Measurements from ENCODE around the gene ZMYND10. TPM values are rescaled to one million over a fixed set of nuclear protein-coding genes. Genes with fewer than 3 reads are reported as not detected.
A peak's percentile ranks its signal among the peaks of the same experiment; 100 is the strongest.

ZMYND10 gene
- total RNA-seq, 1 donor from 2014 or later, result 32.8 TPM

GRCh38 chr3:50325497-50326181 lies 19.9 kb downstream of the ZMYND10 start:
- ATAC-seq (no peak), DNase-seq (no peak)
- peaks cover 64% of the 10 kb centered on the region for H3K4me1 ChIP-seq
- no peaks in the 10 kb centered on the region for H3K27me3 ChIP-seq (ENCODE audit: low read depth)
- TF ChIP-seq CTCF (IDR thresholded peaks at IDR 0.05), result no peak
- no peak overlapping the region for H3K4me3 ChIP-seq
- peaks cover 31% of the 10 kb centered on the region for H3K36me3 ChIP-seq
- H3K27ac ChIP-seq, result peak overlapping the region; percentile 98
- intact Hi-C loops (cut with DNase I), result no loop called here
- H3K9me3 ChIP-seq, result no peaks in the 10 kb centered on the region

- intact Hi-C loops (cut with DNase I), result no loop called here
- no peak for DNase-seq
- Histone ChIP-seq H3K27ac (peak overlapping the region; percentile 98), H3K4me1 (peaks cover 69% of the 10 kb centered on the region), H3K9me3 (no peaks in the 10 kb centered on the region), H3K4me3 (no peak overlapping the region), H3K36me3 (peaks cover 28% of the 10 kb centered on the region), H3K27me3 (ENCODE audit: low read depth) (no peaks in the 10 kb centered on the region)
- no peak for TF ChIP-seq CTCF (IDR thresholded peaks at IDR 0.05)
- ATAC-seq, result no peak
Observed at GRCh38 chr3:50325113-50325480, 20.4 kb downstream of the ZMYND10 start.

GRCh38 chr3:50324351-50325112 lies 21.0 kb downstream of the ZMYND10 start:
- H3K4me3 ChIP-seq, result peak overlapping the region; percentile 9

GRCh38 chr3:50323614-50324199 lies 21.8 kb downstream of the ZMYND10 start:
- H3K27ac ChIP-seq, result peak overlapping the region; percentile 98
- TF ChIP-seq CTCF (IDR thresholded peaks at IDR 0.05), result peak; percentile 11
- peak in 1 of 2 donors; percentile 4 for ATAC-seq
- H3K4me1 ChIP-seq, result peaks cover 81% of the 10 kb centered on the region
- peak overlapping the region; percentile 91 for H3K4me3 ChIP-seq
- intact Hi-C loops (cut with DNase I), result no loop called here
- H3K9me3 ChIP-seq, result no peaks in the 10 kb centered on the region
- DNase-seq, result peak; percentile 72
- H3K36me3 ChIP-seq, result peaks cover 31% of the 10 kb centered on the region
- H3K27me3 ChIP-seq (ENCODE audit: low read depth), result no peaks in the 10 kb centered on the region

More at GRCh38 chr3:50324351-50325112, 21.0 kb downstream of the ZMYND10 start:
- no peaks in the 10 kb centered on the region for H3K27me3 ChIP-seq (ENCODE audit: low read depth)
- peak; percentile 87 for TF ChIP-seq CTCF (IDR thresholded peaks at IDR 0.05)
- H3K27ac ChIP-seq, result peak overlapping the region; percentile 98
- peaks cover 28% of the 10 kb centered on the region for H3K36me3 ChIP-seq
- H3K9me3 ChIP-seq, result no peaks in the 10 kb centered on the region
- H3K4me1 ChIP-seq, result peaks cover 75% of the 10 kb centered on the region
- intact Hi-C loops (cut with DNase I), result no loop called here
- ATAC-seq, result peak; percentile 7 to 9
- DNase-seq, result peak; percentile 81

GRCh38 chr3:50323092-50323600 lies 22.4 kb downstream of the ZMYND10 start:
- Histone ChIP-seq H3K27ac (peak overlapping the region; percentile 98), H3K4me3 (peak overlapping the region; percentile 91), H3K4me1 (peaks cover 81% of the 10 kb centered on the region), H3K36me3 (peaks cover 37% of the 10 kb centered on the region), H3K27me3 (ENCODE audit: low read depth) (no peaks in the 10 kb centered on the region), H3K9me3 (no peaks in the 10 kb centered on the region)
- intact Hi-C loops (cut with DNase I), result no loop called here
- ATAC-seq (peak in 1 of 2 donors; percentile 0), DNase-seq (no peak)
- no peak for TF ChIP-seq CTCF (IDR thresholded peaks at IDR 0.05)
